Measurements from ENCODE around the gene SENP2. TPM values are rescaled to one million over a fixed set of nuclear protein-coding genes. Genes with fewer than 3 reads are reported as not detected.

Gene SENP2
- total and polyA plus RNA-seq, 10 of the 15 experiments (the other 5 are each of a cell fraction or from before 2014, with no cell fraction given) = 9.0 to 42.7 (median 25.1) TPM

DNA sequence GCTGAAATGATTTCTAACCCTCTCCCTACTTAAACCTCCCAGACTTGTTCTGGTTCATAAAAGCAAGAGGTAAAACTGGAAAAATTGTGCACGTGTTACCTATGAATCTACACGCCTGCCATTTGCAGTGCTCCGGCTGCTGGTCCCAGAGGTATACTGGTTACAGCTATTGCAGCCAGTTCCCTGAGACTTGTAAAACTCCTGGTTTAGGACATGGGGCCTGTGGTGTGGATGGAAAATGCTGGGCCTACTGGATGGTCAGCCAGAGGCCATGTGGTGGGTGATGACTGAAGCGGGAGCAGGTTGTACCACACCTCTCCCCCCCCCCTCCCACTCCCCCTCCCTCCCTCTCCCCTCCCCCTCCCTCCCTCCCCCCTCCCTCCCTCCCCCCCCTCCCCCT lies 45.0 kb downstream of the SENP2 start:
- Histone ChIP-seq H3K36me3 (ENCODE audit: control insufficient read depth in 2 of 2, insufficient read depth in 2 of 2, low read length in 1 of 2) (peaks cover 1 to 20% of the 10 kb centered on the region in 2 experiments; a peak in 3 of 4 replicates), H3K4me1 (ENCODE audit: control insufficient read depth, insufficient read depth, low read length) (no peaks in the 10 kb centered on the region), H3K27ac (ENCODE audit: control insufficient read depth, insufficient read depth) (no peak overlapping the region), H3K9ac (ENCODE audit: control insufficient read depth, insufficient read depth, low read length) (no peak overlapping the region), H2AFZ (ENCODE audit: control insufficient read depth, low read depth, low read length) (no peak overlapping the region), H3K4me3 (no peak overlapping the region), H3K4me2 (ENCODE audit: control insufficient read depth, insufficient read depth) (no peak overlapping the region), H3K79me2 (ENCODE audit: control insufficient read depth, insufficient read depth, low read length) (no peaks in the 10 kb centered on the region), H4K20me1 (ENCODE audit: control insufficient read depth, insufficient read depth) (no peaks in the 10 kb centered on the region), H3K9me3 (replicated peaks; ENCODE audit: control insufficient read depth, insufficient read depth, low read length) (no peaks in the 10 kb centered on the region), H3K27me3 (replicated peaks in 1 of 2; ENCODE audit: control insufficient read depth in 2 of 2, insufficient read depth in 2 of 2, low read length in 1 of 2) (no peaks in the 10 kb centered on the region)
- ChIA-PET POLR2A (no interaction called here), RAD21 (ENCODE audit: unreplicated experiment) (interaction anchor here (1.0 kb wide), 1 partner anchor 29 kb away, joined by 5 read pairs; no protein-coding TSS in a partner anchor), CTCF (interaction anchor here (1.6 kb wide), 1 partner anchor 23 kb away, joined by 3 read pairs; no protein-coding TSS in a partner anchor), SMC1A (ENCODE audit: uncharacterized antibody, unreplicated experiment) (interaction anchor here (1.0 kb wide), 1 partner anchor 15 kb away, joined by 3 read pairs; no protein-coding TSS in a partner anchor)
- no peak for ATAC-seq
- BruUV-seq (replicated peaks) = no TSS peak
- peak; percentile 24 for DNase-seq (ENCODE audit: low read depth, low spot score)
- in situ Hi-C loops (cut with MboI) (no loop called here), intact Hi-C loops (cut with micrococcal nuclease; ENCODE audit: unreplicated experiment) (no loop called here)
- no peak for FAIRE-seq
- TF ChIP-seq RAD21 (IDR thresholded peaks at IDR 0.05; ENCODE audit: insufficient read depth, low read depth, low read length) (no peak), RELA (IDR thresholded peaks at IDR 0.05; ENCODE audit: borderline replicate concordance, partially characterized antibody) (no peak), HDAC6 (IDR thresholded peaks at IDR 0.05; ENCODE audit: unreplicated experiment) (no peak), RFX5 (IDR thresholded peaks at IDR 0.05; ENCODE audit: low read depth, low read length) (no peak), MYB (IDR thresholded peaks at IDR 0.05; ENCODE audit: borderline replicate concordance, low read depth, low read length) (no peak), BHLHE40 (IDR thresholded peaks at IDR 0.05; ENCODE audit: borderline replicate concordance in 1 of 2, low read depth in 2 of 2, low read length in 1 of 2) (no peak), EED (IDR thresholded peaks at IDR 0.05; ENCODE audit: low read depth) (no peak), SMARCA5 (IDR thresholded peaks at IDR 0.05) (no peak), SMC3 (IDR thresholded peaks at IDR 0.05; ENCODE audit: borderline replicate concordance, low read length) (no peak), PAX5 (IDR thresholded peaks at IDR 0.05; ENCODE audit: borderline replicate concordance, low read depth, low read length) (no peak), POLR2AphosphoS2 (IDR thresholded peaks at IDR 0.05; ENCODE audit: low read depth, low read length) (no peak), ZBED1 (IDR thresholded peaks at IDR 0.05; ENCODE audit: borderline replicate concordance) (no peak)
- TF ChIP-seq, protein P1, sequence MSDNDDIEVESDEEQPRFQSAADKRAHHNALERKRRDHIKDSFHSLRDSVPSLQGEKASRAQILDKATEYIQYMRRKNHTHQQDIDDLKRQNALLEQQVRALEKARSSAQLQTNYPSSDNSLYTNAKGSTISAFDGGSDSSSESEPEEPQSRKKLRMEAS (IDR thresholded peaks at IDR 0.05; ENCODE audit: low read depth, low read length) = no peak
- TF ChIP-seq, protein P2, sequence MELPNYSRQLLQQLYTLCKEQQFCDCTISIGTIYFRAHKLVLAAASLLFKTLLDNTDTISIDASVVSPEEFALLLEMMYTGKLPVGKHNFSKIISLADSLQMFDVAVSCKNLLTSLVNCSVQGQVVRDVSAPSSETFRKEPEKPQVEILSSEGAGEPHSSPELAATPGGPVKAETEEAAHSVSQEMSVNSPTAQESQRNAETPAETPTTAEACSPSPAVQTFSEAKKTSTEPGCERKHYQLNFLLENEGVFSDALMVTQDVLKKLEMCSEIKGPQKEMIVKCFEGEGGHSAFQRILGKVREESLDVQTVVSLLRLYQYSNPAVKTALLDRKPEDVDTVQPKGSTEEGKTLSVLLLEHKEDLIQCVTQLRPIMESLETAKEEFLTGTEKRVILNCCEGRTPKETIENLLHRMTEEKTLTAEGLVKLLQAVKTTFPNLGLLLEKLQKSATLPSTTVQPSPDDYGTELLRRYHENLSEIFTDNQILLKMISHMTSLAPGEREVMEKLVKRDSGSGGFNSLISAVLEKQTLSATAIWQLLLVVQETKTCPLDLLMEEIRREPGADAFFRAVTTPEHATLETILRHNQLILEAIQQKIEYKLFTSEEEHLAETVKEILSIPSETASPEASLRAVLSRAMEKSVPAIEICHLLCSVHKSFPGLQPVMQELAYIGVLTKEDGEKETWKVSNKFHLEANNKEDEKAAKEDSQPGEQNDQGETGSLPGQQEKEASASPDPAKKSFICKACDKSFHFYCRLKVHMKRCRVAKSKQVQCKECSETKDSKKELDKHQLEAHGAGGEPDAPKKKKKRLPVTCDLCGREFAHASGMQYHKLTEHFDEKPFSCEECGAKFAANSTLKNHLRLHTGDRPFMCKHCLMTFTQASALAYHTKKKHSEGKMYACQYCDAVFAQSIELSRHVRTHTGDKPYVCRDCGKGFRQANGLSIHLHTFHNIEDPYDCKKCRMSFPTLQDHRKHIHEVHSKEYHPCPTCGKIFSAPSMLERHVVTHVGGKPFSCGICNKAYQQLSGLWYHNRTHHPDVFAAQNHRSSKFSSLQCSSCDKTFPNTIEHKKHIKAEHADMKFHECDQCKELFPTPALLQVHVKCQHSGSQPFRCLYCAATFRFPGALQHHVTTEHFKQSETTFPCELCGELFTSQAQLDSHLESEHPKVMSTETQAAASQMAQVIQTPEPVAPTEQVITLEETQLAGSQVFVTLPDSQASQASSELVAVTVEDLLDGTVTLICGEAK (IDR thresholded peaks at IDR 0.05; ENCODE audit: borderline replicate concordance) = no peak
- 91% methylated on average over 4 of the region's 4 CpGs for WGBS (ENCODE audit: insufficient coverage, insufficient replicate concordance, low lambda C conversion rate, missing lambda C conversion rate)

All from GM12878 (cell line).